HG03565 (cell line): ENCODE measurements around the gene TYSND1.
A peak's percentile ranks its signal among the peaks of the same experiment; 100 is the strongest.
"Not testable (repeated sequence)": the region's sequence is repeated elsewhere in the genome, so short reads cannot be mapped to it uniquely, and the experiment has no call there.

Experiments
- ATAC-seq: cut with Tn5 transposase; IDR thresholded peaks from one replicate; pipeline ENCODE4 v1.9.1; 2021; ENCODE audit warnings: mild to moderate bottlenecking, moderate library complexity; ENCODE audit not compliant: unreplicated experiment

Gene TYSND1

DNA sequence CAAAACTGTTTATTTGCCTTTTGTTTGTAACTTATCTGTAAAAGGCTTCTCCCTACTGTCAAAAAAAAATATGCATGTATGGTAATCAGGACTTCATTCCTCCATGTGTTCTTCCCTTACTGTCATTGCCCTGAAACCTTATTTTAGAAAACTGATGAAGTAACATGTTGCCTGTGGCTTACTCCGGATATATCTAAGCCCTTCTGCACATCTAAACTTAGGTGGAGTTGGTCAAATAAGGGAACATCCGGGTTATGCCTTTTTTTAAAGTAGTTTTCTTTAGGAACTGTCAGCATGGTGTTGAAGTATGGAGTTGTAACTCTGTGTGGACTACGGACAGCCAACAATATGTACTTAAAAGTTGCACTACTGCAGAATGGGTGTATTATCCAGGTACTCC is 17.7 kb upstream of the TYSND1 start:
- ATAC-seq: no peak

DNA sequence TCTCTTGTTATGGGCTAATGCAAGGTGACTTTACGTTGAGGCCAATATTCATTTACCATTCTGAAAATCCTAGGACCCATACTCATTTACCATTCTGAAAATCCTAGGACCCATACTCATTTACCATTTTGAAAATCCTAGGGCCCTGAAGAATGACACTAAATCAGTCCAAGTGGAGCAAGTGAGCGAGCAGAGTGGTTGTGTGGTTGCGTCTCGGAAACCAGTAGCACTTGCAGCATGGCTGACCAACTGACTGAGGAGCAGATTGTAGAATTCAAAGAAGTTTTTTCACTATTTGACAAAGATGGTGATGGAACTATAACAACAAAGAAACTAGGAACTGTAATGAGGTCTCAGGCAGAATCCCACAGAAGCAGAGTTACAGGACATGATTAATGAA is 16.9 kb upstream of the TYSND1 start:
- no peak for ATAC-seq

DNA sequence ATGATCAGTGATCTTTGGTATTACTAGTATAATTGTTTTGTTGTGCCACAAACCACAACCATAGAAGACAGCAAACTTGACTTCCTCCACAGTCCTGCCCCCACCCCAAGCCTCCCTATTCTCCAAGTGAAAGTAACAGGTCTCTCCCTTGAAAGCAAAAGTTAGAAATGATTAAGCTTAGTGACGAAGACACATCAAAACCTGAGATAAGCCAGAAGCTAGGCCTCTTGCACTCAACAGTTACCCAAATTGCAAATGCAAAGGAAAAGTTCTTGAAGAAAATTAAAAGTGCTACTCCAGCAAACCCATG is 16.3 kb upstream of the TYSND1 start:
- peak; percentile 53 for ATAC-seq

DNA sequence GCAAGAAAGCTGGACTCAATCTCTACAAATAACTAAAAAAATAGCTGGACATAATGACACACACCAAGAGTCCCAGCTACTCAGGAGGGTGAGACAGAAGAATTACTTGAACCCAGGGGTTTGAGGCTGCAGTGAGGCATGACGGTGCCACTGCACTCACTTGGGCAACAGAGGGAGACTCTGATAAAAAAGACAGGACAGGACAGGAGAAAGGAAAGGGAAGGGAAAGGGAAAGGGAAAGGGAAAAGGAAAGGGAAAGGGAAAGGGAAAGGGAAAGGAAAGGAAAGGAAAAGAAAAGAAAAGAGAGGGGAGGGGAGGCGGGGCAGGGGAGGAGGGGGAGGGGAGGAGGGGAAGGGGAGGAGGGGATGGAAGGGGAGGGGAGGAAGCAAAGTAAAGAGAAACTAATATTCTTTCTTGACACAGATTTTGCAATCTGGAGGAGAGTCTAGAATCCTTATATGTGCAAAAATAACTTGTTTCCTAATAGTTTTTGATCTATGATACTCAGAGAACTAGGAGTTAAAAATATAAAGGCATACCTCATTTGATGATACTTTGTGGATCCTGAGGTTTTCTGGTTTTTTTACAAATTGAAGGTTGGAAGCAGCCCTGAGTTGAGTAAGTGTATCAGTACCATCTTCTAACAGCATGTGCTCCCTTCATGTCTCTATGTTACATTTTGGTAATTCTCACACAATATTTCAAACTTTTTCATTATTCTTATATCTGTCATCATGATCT is 15.8 kb upstream of the TYSND1 start:
- peak; percentile 12 for ATAC-seq

DNA sequence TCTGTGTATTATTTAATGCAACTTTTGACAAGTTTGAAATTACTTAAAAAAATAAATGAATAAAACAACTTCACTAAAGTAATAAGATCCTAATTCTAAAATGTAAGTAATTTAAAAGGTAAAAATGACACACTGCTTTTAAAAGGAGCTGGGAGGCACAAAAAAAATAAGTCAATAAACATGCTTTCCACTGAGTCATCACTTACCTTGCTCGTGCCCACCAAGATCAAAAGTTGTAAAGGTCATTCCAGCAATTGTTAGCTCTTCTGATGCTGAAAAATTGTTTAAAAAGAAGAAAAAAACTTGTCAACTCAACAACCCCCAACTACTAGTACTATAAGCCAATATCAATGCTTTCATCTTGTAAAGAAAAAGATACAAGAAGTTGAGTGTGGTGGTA is 14.3 kb upstream of the TYSND1 start:
- ATAC-seq: no peak

DNA sequence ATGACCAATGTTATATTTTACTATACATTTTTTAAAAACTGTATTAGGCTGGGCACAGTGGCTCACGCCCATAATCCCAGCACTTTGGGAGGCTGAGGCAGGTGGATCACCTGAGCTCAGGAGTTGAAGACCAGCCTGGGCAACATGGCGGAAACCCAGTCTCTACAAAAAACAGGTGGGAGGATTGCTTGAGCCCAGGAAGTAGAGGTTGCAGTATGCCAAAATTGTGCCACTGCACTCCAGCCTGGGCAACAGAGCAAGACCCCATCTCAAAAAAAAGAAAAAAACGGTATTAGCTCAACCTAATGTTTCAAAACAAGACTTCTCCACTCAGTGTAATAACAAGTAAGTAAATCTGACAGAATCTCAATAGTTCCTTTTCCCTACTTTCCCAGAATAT is 12.9 kb upstream of the TYSND1 start:
- ATAC-seq: not testable (repeated sequence)

DNA sequence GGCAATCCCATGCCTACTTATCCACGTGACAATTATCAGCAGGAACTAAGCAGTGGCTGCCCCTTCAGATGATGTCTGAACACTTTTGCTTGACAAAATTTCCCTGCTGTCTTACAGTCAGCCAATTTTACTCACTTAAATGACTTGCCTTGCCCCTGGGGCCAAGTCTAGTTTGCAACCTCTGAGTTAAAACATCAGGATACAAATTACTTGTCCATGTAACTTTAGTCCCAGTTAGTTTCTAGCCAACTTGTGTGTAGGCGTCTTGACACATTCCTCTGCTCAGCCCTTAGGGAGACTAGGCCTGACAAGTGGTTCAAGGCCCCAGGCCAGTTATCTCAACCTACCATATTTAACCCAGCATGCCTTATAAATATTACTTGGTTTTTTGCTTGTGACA is 11.6 kb upstream of the TYSND1 start:
- no peak for ATAC-seq

DNA sequence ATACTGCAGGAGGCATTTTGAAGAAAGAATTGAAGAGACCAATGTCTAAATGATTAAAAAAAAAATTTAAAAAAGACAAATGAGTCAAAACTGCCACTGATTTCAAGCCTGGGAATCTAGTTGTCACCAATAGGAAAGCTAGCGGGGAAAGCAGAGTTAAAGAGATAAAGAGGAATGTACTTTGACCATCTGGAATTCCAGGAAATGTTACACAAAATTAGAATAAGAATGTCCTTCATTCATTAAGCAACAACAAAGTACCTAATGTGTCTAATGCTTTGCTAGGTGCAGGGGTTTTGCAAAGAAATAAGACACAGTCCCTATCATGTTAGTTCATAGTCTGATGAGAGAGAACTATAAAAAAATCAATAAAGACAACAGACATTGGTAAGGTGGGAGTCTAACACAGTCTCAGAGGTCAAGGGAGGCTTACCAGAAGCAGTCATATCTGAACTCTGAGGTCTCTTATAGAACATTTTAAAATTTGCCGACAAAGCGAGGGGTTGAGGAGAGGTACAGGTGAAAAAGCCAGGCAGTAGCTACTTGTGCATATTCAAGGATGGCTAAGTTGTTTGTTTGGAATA is 8.8 kb upstream of the TYSND1 start:
- no peak for ATAC-seq

DNA sequence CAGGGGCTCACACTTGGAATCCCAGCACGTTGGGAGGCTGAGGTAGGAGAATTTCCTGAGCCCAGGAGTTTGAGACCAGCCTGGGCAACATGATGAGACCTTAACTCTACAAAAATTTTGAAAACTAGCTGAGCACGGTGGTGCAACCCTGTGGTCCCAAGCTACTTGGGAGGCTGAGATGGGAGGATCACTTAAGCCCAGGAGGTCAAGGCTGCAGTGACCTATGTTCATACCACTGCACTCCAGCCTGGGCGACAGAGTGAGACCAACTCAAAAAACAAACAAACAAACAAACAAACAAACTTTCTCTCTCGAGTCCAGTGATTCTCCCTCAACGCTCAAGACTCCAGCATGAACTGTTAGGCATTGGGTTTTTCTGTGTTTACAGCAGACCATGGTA is 2.0 kb upstream of the TYSND1 start:
- ATAC-seq: no peak

DNA sequence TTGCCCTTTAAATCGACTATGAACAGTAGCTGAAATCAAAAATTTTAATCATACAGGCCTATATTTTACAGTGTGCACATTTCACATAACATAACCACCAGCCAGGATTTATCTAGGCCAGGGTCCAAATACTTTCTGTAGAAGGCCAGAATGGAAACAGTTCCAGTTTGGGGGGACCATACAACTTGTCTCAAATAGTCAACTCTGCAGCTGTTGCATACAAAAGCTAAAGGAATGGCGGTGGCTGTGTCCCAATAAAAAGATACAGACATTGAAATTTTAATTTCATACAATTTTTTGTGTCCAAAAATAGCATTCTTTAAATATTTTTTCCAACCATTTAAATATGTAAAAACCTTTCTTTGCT is 742 bp upstream of the TYSND1 start:
- no peak for ATAC-seq

DNA sequence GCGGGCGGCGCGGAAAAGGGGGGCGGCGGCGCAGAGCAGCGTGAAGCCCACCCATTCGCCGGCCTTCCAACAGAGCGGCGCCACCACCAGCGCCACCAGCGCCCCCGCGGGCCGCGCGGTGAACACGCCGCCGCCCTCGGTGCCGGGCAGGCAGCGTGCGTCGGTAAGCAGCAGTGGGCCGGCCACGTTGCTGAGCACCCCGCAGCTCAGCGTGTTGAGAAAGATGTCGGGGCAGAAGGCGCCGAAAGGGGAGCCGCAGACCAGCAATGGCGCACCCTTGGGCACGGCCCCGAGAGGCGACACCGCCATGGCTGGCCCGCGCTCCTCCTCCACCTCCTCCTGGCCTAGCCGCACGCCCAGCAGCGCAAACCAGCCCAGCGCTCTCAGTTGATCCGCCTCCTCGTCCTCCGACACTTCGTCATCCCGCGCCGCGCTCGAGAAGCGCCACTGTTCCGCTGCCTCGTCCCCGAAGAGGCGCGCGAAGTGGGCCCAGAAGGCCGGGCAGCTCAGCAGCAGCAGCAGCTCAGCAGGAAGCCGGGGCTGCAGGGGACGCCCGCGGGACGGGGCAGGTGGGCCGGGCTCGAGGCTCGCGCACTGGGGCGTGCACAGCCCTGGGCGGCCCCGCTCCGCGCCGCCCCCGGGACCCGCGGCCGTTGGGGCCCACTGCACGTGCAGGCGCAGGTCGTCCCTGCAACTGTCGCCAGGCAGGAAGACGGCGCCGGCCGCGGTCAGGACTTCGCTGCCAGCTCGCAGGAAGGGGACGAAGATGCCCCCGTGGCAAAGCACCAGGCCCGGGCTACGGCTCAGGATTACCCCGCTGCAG is 623 bp downstream of the TYSND1 start:
- peak; percentile 32 for ATAC-seq

DNA sequence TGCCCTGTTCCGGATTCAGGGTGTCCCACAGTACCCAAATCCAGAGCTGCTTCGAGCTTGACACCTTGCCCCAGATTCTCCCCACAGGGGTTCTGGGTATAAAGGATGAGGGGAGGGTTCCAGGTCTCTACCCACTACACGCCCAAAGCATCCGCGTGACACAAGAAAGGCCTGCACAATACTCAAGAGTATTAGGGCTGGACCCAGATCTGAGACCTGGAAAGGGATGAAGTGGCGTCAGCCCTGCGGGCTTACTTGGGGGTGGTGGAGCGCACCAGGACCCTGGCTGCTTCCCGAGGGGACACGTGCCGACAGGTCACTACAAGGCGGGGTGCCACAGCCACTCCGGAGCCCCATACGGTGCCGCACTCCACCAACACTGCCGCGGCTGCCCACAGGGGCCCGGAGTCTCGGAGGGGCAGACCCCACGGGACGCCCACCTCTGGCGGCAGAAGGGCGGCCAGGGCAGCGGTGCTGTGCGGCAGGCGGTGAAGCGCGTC is 1.3 kb downstream of the TYSND1 start:
- ATAC-seq: peak; percentile 8

DNA sequence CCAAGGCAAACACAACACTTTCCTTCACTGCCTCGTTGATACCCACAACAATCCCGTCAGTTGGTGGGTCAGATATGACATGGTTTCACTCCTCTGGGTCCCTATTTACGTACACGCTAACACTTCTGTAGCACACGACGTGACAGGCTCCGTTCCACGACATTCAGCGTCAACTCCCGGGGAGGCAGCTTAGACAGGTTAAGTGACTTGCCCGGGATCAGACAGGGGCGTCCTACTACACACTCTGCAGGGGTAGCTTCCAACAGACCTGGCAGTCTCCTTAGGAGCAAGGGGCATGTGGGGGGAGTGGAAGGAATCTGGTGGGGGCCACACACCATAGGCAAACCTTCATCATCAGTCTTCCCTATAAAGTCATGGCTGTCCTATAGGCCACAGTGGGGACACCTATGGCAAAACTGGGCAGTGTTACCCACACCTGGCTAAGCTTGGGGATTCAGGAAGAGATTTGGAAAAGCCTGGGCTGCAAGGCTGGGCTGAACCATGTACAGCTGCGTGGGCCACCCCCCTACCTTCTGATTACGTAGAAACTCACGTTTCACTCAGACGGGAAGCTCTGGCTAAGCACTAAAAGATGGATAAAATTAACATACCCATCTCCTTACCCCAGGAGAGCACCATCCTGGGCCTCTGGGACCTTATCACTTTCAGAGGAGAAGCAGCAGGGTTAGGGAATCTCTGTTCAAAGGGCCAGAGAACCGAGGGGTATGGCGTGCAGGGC is 2.0 kb downstream of the TYSND1 start:
- ATAC-seq: no peak

DNA sequence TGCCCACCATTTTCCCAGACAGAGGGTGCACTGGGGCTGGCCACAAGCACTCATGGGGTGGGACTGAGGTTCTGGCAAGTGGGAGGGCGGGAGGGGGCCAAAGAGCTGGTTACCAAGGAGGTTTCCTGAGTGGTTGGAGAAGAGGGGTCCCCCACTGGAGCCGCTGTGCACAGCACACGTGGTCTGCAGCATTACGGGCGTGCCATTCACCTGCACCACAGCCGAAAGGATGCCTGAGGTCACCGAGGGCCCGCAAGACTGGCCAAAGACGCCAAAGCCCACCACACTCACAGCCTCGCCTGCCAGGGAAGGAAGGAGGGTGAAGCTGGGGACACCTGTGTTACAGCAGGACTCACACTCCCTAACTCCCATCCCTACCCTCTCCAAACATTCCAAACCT is 3.9 kb downstream of the TYSND1 start:
- no peak for ATAC-seq

DNA sequence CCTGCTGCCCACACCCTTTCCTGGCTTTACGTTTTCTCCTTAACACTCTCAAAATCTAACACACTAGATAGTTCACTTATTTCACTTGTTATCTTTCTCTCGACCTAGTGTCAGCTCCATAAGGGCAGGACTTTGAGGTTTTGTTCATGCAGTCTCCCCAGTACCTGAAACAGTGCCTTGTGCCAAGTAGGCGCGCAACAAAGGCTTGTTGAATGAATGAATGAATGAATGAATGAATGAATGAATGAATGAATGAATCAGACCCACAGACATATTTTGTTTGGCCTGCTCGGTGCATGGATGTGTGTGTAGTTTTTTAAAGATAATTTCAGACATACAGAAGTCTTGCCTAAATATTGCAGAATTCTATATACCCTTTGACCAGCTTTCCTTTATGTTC is 6.2 kb downstream of the TYSND1 start:
- ATAC-seq: no peak

DNA sequence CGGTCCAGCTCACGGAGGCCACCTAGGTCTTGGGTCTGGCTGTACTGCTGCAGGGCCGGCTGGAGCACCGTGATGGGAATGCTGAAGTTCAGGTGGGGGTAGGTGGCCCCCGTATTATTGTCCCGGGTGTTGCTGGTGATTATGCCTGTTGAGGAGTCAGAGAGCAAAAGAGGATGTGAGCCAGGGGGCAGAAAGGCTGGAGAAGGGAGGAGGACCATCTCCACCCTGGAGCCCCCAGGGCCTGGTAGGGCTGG is 6.6 kb downstream of the TYSND1 start:
- ATAC-seq: no peak

DNA sequence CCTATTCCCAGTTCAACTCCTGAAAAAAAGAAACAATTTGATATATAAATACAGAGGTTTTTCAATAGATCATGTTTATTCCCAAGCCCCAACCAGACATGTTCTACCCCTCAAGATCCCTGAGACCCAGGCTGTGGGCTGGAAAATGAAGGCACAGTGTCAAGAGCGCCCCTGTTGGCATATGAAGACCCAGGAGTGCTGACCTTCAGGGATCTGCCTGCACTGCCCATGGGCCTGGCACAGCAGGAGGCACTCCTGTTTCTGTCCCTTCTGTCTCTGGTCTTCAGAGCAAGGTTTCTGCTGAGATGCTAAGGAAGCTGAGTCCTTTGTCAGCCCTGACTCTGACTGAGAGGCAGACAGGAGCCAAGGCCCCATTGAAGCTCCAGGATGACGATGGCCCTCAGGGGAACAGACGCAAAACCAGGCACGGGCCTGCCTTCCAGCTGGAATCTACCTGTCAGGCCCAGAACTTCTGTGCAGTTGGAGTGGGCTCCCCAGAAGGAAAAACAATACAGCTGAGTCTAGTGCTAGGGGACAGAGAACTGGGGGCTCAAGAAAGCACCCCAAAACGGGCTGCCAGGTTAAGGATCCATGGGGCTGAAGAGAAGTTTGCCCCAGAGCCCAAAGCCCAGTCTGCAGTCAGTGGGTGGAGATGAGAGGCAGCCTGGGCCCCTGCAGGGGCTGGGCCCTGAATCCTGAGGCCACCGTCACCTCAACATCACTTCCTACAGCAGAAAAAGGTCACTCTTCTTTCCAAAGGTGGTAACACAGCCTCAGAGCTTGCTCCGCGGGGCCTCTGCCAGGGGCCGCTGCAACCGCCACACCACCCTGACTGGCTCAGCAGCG is 7.1 kb downstream of the TYSND1 start:
- ATAC-seq: no peak

DNA sequence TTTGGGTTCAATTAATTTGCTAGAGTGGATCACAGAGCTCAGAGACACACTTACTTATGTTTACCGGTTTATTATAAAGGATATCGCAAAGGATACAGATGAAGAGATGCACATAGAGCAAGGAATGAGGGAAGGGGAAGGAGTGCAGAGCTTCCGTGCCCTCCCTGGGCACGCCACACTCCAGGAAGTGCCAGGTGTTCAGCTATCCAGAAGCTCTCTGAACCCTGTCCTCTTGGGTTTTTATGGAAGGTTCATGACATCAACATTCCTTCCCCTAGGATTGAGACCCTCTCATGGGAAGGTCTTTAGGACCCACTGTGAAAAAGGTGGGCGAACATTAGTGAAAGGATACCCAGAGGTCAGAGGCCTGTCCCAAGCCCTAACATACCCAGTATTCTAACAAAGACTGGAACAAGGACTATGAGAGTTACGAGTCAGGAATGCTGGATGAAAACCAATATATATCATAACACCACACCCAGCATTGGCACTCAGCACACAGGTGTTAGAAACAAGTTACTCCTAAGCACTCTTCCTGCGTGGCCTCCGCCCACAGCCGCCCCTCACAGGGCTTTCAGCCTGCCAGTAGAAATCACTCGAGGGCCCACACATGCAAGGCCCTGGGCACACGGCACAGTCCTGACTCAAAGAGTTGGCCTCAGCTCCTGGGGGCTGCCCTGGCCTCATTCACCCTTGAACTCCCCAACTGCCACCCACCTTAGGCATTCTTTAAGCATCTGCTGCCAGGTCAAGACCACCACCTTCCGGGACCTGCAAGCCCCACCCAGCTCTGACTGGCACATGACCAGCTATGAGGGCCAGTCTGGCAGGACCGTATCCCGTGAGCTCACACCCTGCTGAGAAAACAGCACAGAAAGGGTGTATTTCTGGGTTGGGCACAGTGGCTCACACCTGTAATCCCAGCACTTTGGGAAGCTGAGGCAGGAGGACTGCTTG is 8.3 kb downstream of the TYSND1 start:
- ATAC-seq: no peak

DNA sequence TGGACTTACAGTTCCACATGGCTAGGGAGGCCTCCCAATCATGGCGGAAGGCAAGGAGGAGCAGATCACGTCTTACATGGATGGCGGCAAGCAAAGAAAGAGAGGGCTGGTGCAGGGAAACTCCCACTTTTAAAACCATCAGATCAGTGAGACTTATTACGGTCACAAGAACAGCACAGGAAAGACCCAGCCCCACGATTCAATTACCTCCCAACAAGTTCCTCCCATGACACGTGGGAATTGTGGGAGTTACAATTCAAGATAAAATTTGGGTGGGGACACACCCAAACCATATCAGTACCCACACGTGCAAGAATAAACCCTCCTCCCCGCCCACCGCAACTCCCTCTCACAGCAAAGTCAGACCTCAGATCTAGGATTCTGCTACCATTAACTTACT is 9.4 kb downstream of the TYSND1 start:
- ATAC-seq: no peak

DNA sequence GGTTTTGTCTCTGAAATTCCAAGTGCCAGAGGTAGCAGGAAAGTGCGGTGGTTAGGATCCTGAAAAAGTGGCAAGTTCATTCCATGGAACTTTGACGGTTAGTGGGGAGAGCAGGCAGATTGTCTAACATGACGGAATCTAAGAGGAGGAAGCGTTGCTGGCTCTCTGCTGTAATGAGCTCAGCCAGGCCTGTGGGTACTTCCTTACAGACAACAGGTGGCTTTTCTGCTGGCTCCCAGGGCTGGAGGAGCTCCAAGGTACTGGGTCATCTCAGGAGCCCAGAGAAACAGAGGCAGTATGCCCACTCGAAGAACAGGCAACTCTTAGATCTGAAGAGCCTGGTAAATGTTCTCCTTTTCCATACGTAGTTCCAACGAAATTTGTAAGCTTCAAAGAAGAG is 10.8 kb downstream of the TYSND1 start:
- no peak for ATAC-seq
